HepG2 (cell line): Measurements from ENCODE around the gene GPR119. TPM values are rescaled to one million over a fixed set of nuclear protein-coding genes. Genes with fewer than 3 reads are reported as not detected.

Source experiments
- AGO1 ChIP-seq: fragments of 200-400 bp; formaldehyde crosslinking; IDR thresholded peaks from 2 replicates; pipeline ENCODE4 v1.6.1; 2017; ENCODE audit warnings: mild to moderate bottlenecking, low read depth, low read length, moderate library complexity; ENCODE audit not compliant: poor library complexity, severe bottlenecking
- BRF2 ChIP-seq: sonication (generic); formaldehyde crosslinking; IDR thresholded peaks from 2 replicates; pipeline ENCODE4 v1.8.1; 2022; ENCODE audit warnings: mild to moderate bottlenecking, missing genetic modification reagents
- DR1 ChIP-seq: sonication (generic); formaldehyde crosslinking; IDR thresholded peaks from 2 replicates; pipeline ENCODE4 v1.8.0; 2021; ENCODE audit warnings: mild to moderate bottlenecking, missing genetic modification reagents, inconsistent platforms
- GATAD1 ChIP-seq: IDR thresholded peaks from 2 replicates; pipeline ENCODE4 v1.6.1; 2016; ENCODE audit warnings: missing genetic modification reagents, missing compliant biosample characterization
- JUND ChIP-seq: sonication (generic); formaldehyde crosslinking; IDR thresholded peaks from 2 replicates; pipeline ENCODE4 v1.8.0; 2022; ENCODE audit warnings: mild to moderate bottlenecking, missing genetic modification reagents
- MLX ChIP-seq: IDR thresholded peaks from 2 replicates; pipeline ENCODE4 v1.6.1; 2016
- NAIF1 ChIP-seq: sonication (generic); formaldehyde crosslinking; IDR thresholded peaks from 2 replicates; pipeline ENCODE4 v1.5.0; 2020; ENCODE audit warnings: mild to moderate bottlenecking, missing genetic modification reagents, borderline replicate concordance
- NR2C2 ChIP-seq: sonication (generic); formaldehyde crosslinking; IDR thresholded peaks from 2 replicates; pipeline ENCODE4 v1.4.0; 2020; ENCODE audit warnings: missing genetic modification reagents, mild to moderate bottlenecking, moderate library complexity, borderline replicate concordance
- SNAPC2 ChIP-seq: sonication (generic); formaldehyde crosslinking; IDR thresholded peaks from 2 replicates; pipeline ENCODE4 v1.8.1; 2022; ENCODE audit warnings: mild to moderate bottlenecking, missing genetic modification reagents
- SRSF1 ChIP-seq: fragments of 200-400 bp; formaldehyde crosslinking; optimal IDR thresholded peaks from 2 replicates; pipeline ENCODE3; 2017; ENCODE audit warnings: mild to moderate bottlenecking, low read depth, low read length, moderate library complexity
- SRSF4 ChIP-seq: fragments of 200-400 bp; formaldehyde crosslinking; IDR thresholded peaks from one replicate; pipeline ENCODE4 v1.6.1; 2018; ENCODE audit warnings: mild to moderate bottlenecking, low read depth, low read length, moderate library complexity; ENCODE audit not compliant: poor library complexity, severe bottlenecking
- TCF12 ChIP-seq, 2 experiments: fragments of 450-650 bp in 1 of 2; sonication (generic) in 1 of 2; formaldehyde crosslinking in 1 of 2; IDR thresholded peaks; 2 replicates each; pipeline versions ENCODE4 v1.6.1 to v1.8.0; 2017 to 2022; ENCODE audit warnings: antibody characterized with exemption in 1 of 2, mild to moderate bottlenecking in 1 of 2, missing genetic modification reagents in 1 of 2, moderate library complexity in 1 of 2
- TOE1 ChIP-seq: sonication (generic); formaldehyde crosslinking; IDR thresholded peaks from 2 replicates; pipeline ENCODE4 v1.4.0; 2020; ENCODE audit warnings: mild to moderate bottlenecking, missing genetic modification reagents
- YEATS2 ChIP-seq: sonication (generic); formaldehyde crosslinking; IDR thresholded peaks from 2 replicates; pipeline ENCODE4 v1.4.0; 2020; ENCODE audit warnings: missing genetic modification reagents, borderline replicate concordance
- YEATS4 ChIP-seq: sonication (generic); formaldehyde crosslinking; IDR thresholded peaks from 2 replicates; pipeline ENCODE4 v1.4.0; 2020; ENCODE audit warnings: missing genetic modification reagents, borderline replicate concordance
- ZKSCAN8 ChIP-seq: IDR thresholded peaks from 2 replicates; pipeline ENCODE4 v1.6.1; 2016; ENCODE audit warnings: borderline replicate concordance, missing genetic modification reagents, missing compliant biosample characterization
- ZNF20 ChIP-seq: sonication (generic); formaldehyde crosslinking; IDR thresholded peaks from 2 replicates; pipeline ENCODE4 v1.4.0; 2020; ENCODE audit warnings: mild to moderate bottlenecking, moderate library complexity, missing genetic modification reagents
- ZNF549 ChIP-seq: sonication (generic); formaldehyde crosslinking; IDR thresholded peaks from 2 replicates; pipeline ENCODE4 v1.5.0; 2020; ENCODE audit warnings: missing genetic modification reagents
- ZNF569 ChIP-seq: sonication (generic); formaldehyde crosslinking; IDR thresholded peaks from 2 replicates; pipeline ENCODE4 v1.5.0; 2020; ENCODE audit warnings: mild to moderate bottlenecking, missing genetic modification reagents, moderate library complexity, borderline replicate concordance
- ZNF607 ChIP-seq: sonication (generic); formaldehyde crosslinking; IDR thresholded peaks from 2 replicates; pipeline ENCODE4 v1.5.1; 2020; ENCODE audit warnings: missing genetic modification reagents, mild to moderate bottlenecking, borderline replicate concordance
- ZNF749 ChIP-seq: sonication (generic); formaldehyde crosslinking; IDR thresholded peaks from 2 replicates; pipeline ENCODE4 v1.8.0; 2022; ENCODE audit warnings: mild to moderate bottlenecking, missing genetic modification reagents, moderate library complexity, borderline replicate concordance
- polyA plus RNA-seq, 8 experiments: library from polyadenylated mRNA; depleted of rRNA in 3 of 8; stranded (reverse) in 7 of 8; unstranded in 1 of 8; fragments of >200 nt; fragmentation: Illumina TruSeq in 4 of 8; extraction: Trizol in 4 of 8; gene quantifications; 2 replicates each; pipeline versions ENCODE4 v1.2.1 to v1.2.3, GENCODE V29; 2011 to 2016; ENCODE audit warnings: low read depth in 4 of 8, missing spikeins in 1 of 8, mixed read lengths in 1 of 8; ENCODE audit not compliant: insufficient read depth in 1 of 8
- total RNA-seq, 5 experiments: library from RNA; depleted of rRNA; stranded (reverse); fragments of >200 nt; fragmentation: Illumina TruSeq; extraction: Trizol; gene quantifications; 2 replicates each; pipeline ENCODE4 v1.2.3, GENCODE V29; 2016; ENCODE audit warnings: low read depth in 1 of 5
- TF ChIP-seq, protein P1 (sequence below): sonication (generic); formaldehyde crosslinking; IDR thresholded peaks from 2 replicates; pipeline ENCODE4 v1.4.0; 2020; ENCODE audit warnings: mild to moderate bottlenecking, low read depth, missing genetic modification reagents
- TF ChIP-seq, protein P2 (sequence below): sonication (generic); formaldehyde crosslinking; IDR thresholded peaks from 2 replicates; pipeline ENCODE4 v1.5.1; 2020; ENCODE audit warnings: missing genetic modification reagents, mild to moderate bottlenecking, borderline replicate concordance
- TF ChIP-seq, protein P3 (sequence below): sonication (generic); formaldehyde crosslinking; IDR thresholded peaks from 2 replicates; pipeline ENCODE4 v1.5.0; 2020; ENCODE audit warnings: missing genetic modification reagents

The GPR119 gene
- total and polyA plus RNA-seq, 2 of the 13 experiments (the other 11 are each of a cell fraction or from before 2014, with no cell fraction given), result 2.6 to 5.5 TPM

DNA sequence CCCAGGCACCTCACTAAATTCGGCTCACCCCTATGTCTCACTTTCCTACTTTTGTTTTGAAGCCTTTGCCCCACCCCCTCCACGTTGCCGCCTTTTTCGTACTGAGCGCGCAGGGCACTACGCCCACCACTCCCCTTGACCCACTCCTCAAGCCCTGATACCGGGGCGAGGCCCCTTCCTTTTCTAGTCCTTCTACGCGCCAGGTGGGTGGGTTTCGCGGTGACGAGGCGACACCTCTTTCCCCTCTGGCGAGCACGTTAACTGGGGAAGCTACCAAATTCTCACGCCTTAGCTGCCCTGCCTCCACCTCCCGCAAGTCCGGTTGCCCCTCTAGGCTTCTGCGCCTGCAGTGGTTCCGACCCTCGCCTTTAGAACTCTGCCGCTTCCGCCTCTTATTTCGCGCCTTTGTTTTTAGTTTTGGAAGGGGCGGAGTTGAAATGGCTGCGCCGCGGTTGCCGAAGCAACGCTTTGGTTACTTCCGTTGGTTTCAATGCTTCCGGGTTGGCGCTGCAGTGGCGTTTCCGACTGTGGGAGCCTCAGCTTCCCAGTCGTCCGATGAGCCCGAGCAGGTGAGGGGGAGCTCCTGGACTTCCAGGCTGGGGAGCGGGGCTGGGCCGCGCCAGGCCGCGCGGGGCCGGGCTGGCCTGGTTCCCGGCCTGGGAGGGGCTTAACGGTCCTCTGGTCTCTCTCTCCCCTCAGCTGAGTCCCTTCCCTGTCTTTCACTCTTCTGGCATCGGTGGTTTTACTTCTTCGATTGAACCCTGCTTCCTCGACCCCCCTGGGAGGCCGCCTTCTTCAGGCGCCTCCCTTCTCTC is 45.9 kb downstream of the GPR119 start, which contains the start of gene SLC25A14 (continued):
- no peak for TF ChIP-seq ZNF569 (CRISPR knock-in tag)
- TF ChIP-seq ZNF549, result no peak
- TF ChIP-seq AGO1, result no peak
- TF ChIP-seq JUND, result no peak
- no peak for TF ChIP-seq YEATS4 (CRISPR knock-in tag)
- TF ChIP-seq ZNF749 (CRISPR knock-in tag), result no peak
- TF ChIP-seq, protein P1, sequence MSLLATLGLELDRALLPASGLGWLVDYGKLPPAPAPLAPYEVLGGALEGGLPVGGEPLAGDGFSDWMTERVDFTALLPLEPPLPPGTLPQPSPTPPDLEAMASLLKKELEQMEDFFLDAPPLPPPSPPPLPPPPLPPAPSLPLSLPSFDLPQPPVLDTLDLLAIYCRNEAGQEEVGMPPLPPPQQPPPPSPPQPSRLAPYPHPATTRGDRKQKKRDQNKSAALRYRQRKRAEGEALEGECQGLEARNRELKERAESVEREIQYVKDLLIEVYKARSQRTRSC (CRISPR knock-in tag), result no peak
- TF ChIP-seq SRSF4, result no peak
- TF ChIP-seq YEATS2 (CRISPR knock-in tag), result peak; percentile 48; the same call in 1 of the 2 replicates
- TF ChIP-seq DR1 (CRISPR knock-in tag), result 0 out of 2 replicates have a peak, but pooled peaks have one; percentile 37
- TF ChIP-seq ZNF607, result no peak
- TF ChIP-seq SRSF1, result no peak
- peak; percentile 77 for TF ChIP-seq GATAD1 (CRISPR knock-in tag)
- TF ChIP-seq ZKSCAN8 (CRISPR knock-in tag), result no peak
- TF ChIP-seq, protein P2, sequence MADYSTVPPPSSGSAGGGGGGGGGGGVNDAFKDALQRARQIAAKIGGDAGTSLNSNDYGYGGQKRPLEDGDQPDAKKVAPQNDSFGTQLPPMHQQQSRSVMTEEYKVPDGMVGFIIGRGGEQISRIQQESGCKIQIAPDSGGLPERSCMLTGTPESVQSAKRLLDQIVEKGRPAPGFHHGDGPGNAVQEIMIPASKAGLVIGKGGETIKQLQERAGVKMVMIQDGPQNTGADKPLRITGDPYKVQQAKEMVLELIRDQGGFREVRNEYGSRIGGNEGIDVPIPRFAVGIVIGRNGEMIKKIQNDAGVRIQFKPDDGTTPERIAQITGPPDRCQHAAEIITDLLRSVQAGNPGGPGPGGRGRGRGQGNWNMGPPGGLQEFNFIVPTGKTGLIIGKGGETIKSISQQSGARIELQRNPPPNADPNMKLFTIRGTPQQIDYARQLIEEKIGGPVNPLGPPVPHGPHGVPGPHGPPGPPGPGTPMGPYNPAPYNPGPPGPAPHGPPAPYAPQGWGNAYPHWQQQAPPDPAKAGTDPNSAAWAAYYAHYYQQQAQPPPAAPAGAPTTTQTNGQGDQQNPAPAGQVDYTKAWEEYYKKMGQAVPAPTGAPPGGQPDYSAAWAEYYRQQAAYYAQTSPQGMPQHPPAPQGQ (CRISPR knock-in tag), result no peak
- TF ChIP-seq TOE1 (CRISPR knock-in tag), result no peak
- TF ChIP-seq, protein P3, sequence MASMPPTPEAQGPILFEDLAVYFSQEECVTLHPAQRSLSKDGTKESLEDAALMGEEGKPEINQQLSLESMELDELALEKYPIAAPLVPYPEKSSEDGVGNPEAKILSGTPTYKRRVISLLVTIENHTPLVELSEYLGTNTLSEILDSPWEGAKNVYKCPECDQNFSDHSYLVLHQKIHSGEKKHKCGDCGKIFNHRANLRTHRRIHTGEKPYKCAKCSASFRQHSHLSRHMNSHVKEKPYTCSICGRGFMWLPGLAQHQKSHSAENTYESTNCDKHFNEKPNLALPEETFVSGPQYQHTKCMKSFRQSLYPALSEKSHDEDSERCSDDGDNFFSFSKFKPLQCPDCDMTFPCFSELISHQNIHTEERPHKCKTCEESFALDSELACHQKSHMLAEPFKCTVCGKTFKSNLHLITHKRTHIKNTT (CRISPR knock-in tag), result no peak
- peak; percentile 97 for TF ChIP-seq NR2C2 (CRISPR knock-in tag)
- TF ChIP-seq ZNF20 (CRISPR knock-in tag), result no peak
- no peak for TF ChIP-seq BRF2 (CRISPR knock-in tag)
- no peak for TF ChIP-seq SNAPC2 (CRISPR knock-in tag)
- no peak for TF ChIP-seq NAIF1 (CRISPR knock-in tag)
- TF ChIP-seq TCF12 (IDR thresholded peaks at IDR 0.05), result no peak
- TF ChIP-seq TCF12 (CRISPR knock-in tag; IDR thresholded peaks at IDR 0.05), result no peak
- TF ChIP-seq MLX (CRISPR knock-in tag), result no peak
